HG03045 (cell line): Measurements from ENCODE around the gene APOL4.
"Not testable (repeated sequence)": the region's sequence is repeated elsewhere in the genome, so short reads cannot be mapped to it uniquely, and the experiment has no call there.

Experiments used
- ATAC-seq: cut with Tn5 transposase; IDR thresholded peaks from one replicate; pipeline ENCODE4 v1.9.1; 2021; ENCODE audit warnings: mild to moderate bottlenecking, moderate library complexity; ENCODE audit not compliant: unreplicated experiment

APOL4 gene

DNA sequence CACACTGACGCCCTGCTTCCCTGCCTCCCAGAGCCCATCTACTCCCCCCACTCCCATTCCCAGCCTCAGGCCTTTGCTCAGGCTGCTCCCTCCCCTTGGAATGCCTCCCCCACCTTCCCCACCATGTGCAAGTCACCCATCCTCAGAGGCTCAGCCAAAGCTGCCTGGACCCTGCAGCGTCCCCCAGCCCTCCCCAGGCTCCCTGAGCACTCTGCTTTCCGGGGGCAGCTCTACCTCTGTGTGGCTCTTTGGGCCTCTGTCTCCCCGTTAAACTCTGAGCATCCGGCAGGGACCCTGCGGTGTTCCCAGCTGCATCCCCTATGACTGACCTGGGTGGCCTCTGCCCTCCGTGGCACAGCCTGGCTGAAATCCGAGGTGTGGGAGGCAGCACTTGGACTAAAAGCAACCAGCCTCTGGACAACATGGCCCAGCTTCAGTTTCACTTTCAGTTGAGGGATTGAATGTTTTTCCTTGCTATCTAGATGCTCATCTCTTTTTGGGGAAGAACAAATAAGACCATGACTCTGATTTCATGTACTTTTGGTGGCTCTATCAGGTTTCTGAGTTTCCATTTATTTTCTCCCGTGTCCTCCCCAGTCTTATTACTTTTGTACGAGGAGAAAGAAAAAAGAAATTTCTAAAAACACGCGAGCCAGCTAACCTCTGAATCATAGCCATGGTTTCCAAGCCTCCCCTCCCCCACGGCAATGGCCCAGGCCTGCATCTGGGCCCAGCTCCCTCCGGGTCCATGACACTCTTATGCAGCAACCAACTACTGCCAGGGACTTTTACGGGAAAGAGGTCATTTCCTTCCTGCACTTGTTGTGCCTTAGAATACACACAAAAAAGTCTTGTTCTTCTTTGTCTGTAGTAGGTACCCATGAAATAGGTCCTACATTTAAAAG, 44.8 kb downstream of the APOL4 start:
- no peak for ATAC-seq

DNA sequence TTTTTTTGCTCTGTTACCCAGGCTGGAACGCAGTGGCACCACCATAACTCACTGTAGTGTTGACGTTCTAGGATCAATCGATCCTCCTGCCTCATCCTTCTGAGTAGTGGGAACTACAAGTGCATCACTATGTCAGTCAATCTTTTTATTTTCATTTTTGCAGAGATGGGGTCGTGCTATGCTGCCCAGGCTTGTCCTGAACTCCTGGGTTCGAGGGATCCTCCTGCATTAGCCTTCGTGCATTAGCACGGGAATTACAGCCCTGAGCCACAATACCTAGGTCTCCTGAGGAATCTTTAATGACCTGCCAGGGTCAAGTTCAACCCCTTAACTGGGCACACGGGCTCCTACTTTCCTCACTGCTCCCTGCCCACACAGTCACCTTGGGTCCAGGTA, 45.5 kb downstream of the APOL4 start:
- ATAC-seq, result no peak

DNA sequence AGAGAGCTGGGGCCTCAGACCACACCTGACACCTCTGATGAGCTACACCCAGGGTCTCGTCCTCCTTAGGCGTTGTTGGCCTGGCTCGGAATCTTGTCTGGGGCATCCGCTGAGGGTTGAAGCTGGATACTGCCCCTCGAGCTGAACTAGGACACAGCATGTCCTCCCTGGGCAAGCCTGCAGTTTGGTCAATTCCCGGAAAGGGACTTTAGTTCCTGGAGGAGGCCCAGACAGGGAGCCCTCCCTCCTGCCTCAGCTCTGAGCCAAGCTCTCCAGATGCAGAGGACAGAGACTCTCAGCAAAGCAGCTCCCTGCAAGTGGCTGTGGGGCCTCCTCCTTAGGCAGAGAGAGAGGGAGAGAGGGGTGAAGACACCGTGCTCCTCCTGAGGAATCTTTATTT, 45.9 kb downstream of the APOL4 start:
- ATAC-seq, result no peak

DNA sequence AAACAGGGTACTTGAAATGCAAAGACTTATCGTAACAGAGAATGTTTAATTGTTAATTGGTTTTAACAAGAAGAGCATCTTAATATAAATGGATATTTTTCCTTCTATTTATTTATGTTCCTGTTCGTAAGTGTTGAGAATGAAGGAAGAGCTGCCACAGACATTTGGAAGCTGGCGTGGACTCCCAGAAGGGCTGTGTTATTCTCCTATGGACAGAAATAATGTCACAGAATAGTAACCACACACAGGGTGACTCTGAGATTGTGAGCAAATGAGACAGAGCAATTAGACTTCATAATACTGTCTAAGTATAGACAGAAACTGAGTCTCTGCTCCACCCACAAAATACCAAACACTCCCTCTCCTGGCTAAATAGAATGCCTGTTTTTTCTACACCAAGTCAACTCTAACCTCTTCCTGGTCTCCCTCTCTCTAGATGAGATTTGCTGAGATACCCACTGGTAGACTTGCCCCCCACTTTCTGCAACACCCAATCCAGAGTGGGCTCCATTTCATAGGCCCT, 47.1 kb downstream of the APOL4 start:
- ATAC-seq, result no peak

DNA sequence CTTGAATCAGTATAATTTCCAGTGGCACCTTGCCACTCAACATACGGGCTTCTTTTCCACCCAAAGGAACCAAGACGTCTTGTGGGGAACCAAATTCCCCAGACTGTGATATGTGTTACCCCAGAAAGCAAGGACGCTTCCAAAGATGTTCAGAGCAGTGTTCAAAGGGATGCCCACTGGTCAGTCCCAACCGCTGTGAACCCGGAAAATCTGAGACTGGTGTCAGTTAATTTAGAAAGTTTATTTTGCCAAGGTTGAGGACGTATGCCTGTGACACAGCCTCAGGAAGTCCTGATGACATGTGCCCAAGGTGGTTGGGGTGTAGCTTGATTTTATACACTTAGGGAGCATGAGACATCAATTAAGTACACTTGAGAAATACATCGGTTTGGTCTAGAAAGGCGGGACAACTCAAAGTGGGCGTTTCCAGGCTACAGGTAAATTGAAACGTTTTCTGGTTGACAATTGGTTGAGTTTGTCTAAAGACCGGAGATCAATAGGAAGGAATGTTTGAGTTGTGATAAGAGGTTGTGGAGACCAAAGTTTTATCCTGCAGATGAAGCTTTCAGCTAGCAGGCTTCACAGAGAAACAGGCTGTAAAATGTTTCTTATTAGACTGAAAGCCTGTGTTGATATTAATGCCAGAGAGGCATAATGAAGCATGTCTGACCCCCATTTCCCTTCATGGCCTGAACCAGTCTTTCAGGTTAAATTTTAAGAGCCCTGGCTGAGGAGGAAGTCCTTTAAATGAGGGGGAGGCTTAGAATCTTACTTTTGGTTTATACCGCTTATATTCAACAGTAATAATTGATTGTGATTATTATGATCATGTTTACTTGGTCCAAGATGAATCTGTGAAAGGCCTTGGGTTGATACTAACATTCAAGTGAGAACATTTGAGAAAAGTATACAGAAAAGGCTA, 47.8 kb downstream of the APOL4 start:
- no peak for ATAC-seq

DNA sequence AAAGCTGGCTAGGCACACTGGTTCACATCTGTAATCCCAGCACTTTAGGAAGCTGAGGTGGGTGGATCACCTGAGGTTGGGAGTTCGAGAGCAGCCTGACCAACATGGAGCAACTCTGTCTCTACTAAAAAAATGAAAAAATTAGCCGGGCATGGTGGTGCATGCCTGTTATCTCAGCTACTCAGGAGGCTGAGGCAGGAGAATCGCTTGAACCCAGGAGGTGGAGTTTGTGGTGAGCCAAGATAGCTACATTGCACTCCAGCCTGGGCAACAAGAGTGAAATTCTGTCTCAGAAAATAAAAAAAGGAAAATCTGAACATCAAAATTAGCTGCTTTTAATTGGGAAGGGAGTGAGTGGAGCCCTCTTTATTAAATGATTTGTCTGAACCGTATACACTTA, 48.8 kb downstream of the APOL4 start:
- not testable (repeated sequence) for ATAC-seq

DNA sequence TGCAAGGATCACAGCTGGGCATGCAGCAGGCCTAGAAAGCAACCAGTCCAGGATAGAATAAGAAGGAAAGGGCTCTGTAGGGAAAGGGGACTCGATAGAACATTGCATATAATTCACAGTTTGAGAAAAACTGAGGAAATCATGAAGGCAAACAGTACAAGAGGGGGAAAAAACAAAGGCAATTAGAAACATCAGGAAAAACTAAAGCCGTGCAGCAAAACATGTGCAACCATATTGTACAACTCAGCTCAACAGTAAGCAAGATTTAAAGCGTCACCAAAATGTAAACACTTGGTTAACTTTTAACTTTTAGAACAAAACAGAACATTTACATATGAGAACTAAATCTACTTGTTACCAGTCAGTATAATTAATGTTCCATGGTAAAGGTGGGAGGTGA, 49.5 kb downstream of the APOL4 start:
- ATAC-seq, result no peak

DNA sequence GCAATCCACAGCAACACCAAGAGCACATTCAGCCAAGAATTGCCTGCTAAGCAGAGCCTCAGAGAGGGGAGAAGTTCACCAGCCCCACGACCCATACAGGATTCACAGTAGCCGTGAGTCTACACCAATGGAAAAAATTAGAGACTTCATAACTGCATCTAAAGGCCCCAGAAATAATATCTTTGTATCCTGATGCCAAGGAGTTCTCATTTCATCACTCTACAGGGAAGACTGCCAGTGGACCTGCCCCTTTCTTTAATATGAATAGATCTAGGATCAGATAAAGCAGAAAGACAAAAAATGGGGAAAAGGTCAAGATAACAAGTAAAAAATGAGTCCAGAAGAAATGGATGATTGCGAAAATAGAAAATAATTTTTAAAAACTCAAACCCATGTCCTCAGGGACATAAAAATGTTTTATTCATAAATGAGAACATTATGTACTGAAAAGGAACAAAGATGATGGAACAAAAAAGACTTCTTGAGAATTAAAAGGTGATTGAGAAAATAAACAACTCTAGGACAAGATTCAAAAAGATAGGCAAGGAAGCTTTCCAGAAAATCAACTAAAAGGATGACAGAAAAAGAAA, 50.5 kb downstream of the APOL4 start:
- no peak for ATAC-seq

DNA sequence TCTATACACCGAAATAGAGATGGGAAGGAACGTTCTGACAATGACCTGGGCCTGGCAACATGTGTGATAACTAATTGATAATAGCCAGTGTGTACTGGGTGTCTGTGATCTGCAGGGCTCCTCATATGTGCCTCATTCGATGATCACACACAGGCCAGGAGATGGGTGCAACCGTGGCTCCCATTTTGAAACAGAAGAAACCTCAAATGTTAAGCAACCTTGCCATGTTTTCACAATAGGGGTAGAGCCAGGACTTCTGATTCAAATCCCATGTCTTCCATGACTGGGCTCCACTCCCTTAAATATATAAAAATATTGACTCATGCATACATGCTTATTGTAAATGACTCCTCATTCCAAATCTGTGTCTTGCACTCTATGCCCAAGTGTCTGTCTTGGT, 52.2 kb downstream of the APOL4 start:
- ATAC-seq, result no peak

DNA sequence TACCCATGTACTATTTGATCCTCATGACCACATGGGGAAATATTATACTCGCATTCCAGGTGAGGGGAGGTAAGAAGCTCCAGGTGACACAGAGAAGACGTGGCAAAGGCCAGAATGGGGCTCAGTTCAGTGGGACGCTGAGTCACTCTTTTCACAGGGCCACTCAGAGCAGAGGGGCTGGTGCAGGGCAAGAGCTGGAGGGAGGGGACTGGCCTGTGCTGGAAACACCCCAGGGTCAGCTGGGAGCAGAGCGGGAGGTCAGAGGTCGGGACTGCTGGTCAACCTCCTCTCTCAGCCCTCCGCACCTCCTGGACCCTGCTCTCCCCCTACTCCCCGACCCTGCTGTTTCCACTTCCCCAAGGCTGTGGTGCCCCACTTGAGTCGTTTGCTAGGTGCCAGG, 53.2 kb downstream of the APOL4 start:
- no peak for ATAC-seq

DNA sequence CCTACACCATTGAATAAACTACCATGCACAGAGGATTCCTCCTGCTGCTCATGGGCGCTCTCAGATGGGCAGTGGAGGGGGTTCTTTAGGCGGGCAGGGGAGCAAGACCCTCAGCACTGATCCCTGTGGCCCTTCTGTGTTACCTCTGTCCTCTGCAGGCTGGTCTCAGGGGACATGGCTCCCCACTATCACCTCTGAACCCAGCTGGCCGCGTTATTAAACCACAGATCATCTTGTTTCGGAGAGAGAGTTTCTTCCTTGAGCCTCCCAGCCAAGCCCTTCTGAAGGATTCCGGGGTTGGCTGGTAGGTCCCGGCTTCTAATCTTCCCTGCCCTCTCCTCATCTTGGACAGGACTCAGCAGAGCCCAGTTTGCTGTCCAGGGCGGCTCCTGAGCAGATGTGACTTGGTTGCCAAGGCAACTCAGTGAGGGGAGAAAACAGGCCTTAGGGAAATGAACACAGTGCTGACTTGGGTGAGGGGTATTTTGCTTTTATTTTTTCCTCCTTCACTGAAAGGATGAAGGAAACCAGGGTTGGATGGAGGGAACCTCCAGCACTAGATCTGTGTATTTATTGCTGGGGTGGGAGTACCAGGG, 54.3 kb downstream of the APOL4 start:
- no peak for ATAC-seq

DNA sequence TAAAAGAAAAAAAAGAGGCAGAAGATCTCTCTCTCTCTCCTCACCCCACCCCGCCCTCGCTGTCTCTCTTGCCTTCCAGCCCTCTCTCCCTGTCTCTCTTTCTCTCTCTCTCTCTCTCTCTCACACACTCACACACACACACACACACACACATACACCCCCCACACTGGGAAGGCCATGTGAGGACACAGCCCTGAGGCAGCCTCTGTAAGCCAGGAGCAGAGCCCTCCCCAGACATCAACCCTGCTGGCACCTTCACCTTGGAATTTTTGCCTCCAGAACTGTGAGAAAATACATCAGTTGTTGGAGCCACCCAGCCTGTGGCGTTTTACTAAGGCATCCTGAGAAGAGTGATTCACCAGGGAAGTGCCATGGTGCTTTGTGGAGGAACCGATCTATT, 55.7 kb downstream of the APOL4 start:
- no peak for ATAC-seq

DNA sequence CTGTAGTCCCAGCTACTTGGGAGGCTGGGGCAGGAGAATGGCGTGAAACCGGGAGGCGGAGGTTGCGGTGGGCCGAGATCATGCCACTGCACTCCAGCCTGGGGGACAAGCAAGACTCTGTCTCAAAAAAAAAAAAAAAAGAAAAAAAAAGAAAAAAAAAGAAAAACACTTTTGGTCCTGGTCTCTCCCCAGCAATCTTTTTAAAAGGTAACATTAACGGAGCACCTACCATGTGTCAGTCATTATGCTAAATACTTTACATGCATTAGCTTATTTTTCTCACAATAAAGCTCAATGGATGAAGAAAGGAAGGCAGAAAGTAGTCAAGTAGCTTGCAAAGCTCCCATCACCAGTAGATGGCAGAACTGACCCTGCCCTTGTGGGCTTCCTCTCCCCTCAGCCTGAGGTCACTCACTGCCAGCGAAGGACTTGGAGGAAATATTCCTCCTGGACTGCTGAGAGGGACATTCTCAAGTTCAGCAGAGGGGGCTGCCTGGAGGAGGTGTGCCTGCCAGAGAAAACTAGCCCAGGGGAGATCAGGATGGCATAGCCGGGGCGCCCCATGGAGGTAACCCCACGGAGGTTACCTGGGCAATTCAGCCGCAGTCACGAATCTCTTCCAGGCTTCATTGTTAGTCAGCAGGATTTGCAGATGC, 56.6 kb downstream of the APOL4 start:
- no peak for ATAC-seq

DNA sequence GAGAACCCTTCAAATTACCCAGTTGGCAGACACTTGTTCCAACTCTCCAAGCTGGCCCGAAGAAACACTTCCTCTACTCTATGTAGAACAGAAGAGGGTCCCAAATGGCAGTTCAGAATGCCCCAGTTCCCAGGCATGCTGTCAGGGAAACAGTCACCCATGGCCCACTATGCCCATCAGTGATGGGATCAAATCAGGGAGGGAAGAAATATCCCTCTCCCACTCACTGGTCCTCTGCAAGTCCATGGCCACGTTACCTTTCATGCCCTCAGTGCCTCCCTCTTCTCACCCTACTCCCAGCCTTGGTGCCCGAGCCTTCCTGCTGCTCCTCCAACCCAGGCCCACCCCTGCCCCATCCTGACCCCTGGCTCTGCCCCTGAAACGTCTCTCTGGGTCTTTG, 57.7 kb downstream of the APOL4 start:
- ATAC-seq, result no peak

DNA sequence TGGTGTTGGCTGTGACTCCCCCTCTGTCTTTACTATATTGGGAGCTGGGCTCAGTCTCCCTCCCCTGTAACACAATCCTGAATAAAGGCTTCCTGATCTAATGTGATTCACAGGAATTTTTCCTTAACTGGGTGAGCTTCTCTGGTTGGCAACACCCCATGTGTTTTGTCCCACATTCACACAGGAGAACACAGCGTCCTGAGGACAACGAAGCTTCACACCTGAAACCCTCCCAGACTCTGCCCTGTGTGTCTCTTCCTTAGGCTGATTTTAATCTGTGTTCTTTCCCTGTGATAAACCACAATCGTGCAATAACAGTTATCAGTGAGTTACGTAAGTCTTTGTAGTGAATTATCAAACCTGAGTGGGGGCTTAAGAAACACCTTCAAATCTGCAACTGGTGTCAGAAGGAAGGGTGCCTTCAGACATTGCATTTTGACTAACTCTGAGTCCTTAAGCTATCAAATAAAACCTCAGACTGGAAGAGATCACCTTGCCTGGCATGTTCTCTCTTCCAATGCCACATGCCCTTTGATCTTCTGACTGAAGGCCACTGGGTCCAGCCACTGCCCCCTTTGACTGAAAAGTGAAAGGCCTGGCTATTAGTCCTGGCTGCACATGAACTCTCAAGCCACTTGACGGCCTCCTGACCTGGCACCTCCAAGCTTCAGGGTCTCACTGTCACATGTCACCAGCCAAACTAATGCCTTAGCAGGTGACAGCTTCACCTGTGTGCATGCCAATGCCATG, 58.4 kb downstream of the APOL4 start:
- ATAC-seq, result no peak

DNA sequence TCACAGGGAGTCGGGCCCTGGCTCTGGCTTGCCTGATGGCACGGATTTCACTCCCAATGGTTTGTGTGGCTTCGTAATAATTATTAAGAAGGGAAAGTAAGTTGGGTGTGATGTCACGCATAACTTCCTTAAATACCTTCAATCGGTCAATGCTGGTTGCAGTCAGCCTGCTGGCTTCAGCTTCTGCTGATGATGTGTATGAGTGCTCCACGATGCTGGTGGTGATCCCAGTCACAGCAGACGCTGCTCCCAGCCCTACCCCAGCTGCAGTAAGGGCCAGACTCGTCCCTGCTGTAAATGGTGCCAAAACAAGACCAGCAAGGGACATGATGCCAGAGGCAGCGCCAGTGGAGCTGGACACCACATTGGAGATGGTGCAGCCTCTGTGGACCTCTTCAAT, 60.1 kb downstream of the APOL4 start:
- no peak for ATAC-seq
